Measurements from ENCODE around the gene PCMT1.

PCMT1 gene

DNA sequence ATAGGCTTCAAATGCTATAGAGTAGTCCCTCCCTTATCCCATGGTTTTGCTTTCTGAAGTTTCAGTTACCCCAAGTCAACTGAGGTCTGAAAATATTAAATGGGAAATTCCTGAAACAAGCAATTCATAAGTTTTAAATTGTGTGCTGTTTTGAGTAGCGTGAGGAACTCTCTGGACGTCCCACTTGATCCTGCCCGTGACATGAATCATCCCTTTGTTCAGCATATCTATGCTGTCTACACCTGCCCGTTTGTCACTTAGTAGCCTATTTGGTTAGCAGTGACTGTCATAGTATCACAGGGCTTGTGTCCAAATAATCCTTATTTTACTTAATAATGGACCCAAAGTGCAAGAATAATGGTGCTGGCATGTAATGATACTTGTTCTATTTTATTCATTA, 5.0 kb downstream of the PCMT1 start:
- CTCF ChIA-PET: no interaction called here
- H3K4me3 ChIP-seq (ENCODE audit: low read depth, low read length): no peak overlapping the region
- POLR2A ChIA-PET: no interaction called here
- DNase-seq (ENCODE audit: low read depth, low spot score): no peak
- TF ChIP-seq, protein P1, sequence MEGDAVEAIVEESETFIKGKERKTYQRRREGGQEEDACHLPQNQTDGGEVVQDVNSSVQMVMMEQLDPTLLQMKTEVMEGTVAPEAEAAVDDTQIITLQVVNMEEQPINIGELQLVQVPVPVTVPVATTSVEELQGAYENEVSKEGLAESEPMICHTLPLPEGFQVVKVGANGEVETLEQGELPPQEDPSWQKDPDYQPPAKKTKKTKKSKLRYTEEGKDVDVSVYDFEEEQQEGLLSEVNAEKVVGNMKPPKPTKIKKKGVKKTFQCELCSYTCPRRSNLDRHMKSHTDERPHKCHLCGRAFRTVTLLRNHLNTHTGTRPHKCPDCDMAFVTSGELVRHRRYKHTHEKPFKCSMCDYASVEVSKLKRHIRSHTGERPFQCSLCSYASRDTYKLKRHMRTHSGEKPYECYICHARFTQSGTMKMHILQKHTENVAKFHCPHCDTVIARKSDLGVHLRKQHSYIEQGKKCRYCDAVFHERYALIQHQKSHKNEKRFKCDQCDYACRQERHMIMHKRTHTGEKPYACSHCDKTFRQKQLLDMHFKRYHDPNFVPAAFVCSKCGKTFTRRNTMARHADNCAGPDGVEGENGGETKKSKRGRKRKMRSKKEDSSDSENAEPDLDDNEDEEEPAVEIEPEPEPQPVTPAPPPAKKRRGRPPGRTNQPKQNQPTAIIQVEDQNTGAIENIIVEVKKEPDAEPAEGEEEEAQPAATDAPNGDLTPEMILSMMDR (IDR thresholded peaks at IDR 0.05; ENCODE audit: insufficient read depth, low read length, missing control alignments): no peak

GRCh38 chr6:149755300-149756260, 6.0 kb downstream of the PCMT1 start:
- no peak overlapping the region for H3K4me3 ChIP-seq (ENCODE audit: low read depth, low read length)
- no peak for DNase-seq (ENCODE audit: low read depth, low spot score)
- ChIA-PET CTCF (no interaction called here), POLR2A (no interaction called here)
- TF ChIP-seq, protein P1 (IDR thresholded peaks at IDR 0.05; ENCODE audit: insufficient read depth, low read length, missing control alignments): no peak

DNA sequence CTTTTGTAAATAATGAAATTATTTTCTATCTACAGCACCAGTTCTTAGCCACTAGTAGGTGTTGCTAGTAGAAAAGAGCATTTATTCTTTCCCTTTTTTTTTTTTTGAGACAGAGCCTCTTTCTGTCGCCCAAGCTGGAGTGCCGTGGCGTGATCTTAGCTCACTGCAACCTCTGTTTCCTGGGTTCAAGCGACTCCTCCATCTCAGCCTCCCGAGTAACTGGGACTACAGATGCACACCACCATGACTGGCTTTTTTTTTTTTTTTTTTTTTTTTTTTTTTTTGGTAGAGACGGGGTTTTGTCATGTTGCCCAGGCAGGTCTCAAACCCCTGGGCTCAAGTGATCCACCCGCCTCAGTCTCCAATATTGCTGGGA, 6.7 kb downstream of the PCMT1 start:
- no peak for DNase-seq (ENCODE audit: low read depth, low spot score)
- TF ChIP-seq, protein P1 (IDR thresholded peaks at IDR 0.05; ENCODE audit: insufficient read depth, low read length, missing control alignments): no peak
- no peak overlapping the region for H3K4me3 ChIP-seq (ENCODE audit: low read depth, low read length)
- POLR2A ChIA-PET: no interaction called here
- CTCF ChIA-PET: no interaction called here

DNA sequence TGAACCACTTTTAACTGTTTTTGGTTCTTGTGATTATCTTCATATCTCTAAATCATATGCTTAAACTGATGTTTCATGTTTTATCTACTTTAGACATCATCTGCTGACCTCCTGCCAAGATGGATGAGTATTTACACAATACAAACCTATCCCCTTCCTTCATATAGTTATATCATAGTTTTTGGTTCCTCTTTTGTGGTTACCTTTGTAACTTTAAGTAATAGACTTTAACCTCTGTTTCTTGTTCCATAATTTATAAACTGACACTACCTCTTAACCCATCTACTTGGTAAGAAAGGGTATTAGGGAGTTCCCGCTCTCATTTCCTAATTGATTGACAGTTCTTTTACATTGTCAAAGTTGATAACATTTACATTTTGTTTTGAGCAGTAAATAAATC, 11.9 kb downstream of the PCMT1 start:
- no peak overlapping the region for H3K4me3 ChIP-seq (ENCODE audit: low read depth, low read length)
- DNase-seq (ENCODE audit: low read depth, low spot score): no peak
- TF ChIP-seq, protein P1 (IDR thresholded peaks at IDR 0.05; ENCODE audit: insufficient read depth, low read length, missing control alignments): no peak
- POLR2A ChIA-PET: no interaction called here
- CTCF ChIA-PET: no interaction called here

GRCh38 chr6:149763866-149764265, 14.3 kb downstream of the PCMT1 start:
- no peak overlapping the region for H3K4me3 ChIP-seq (ENCODE audit: low read depth, low read length)
- POLR2A ChIA-PET: no interaction called here
- TF ChIP-seq, protein P1 (IDR thresholded peaks at IDR 0.05; ENCODE audit: insufficient read depth, low read length, missing control alignments): no peak
- CTCF ChIA-PET: interaction anchor here (0.6 to 1.4 kb wide), 4 partner anchors 11 to 52 kb away, joined by 3 to 4 read pairs (median 3); partner anchors contain the start of gene PCMT1
- DNase-seq (ENCODE audit: low read depth, low spot score): no peak

GRCh38 chr6:149766156-149766769, 16.7 kb downstream of the PCMT1 start:
- ChIA-PET POLR2A (no interaction called here), CTCF (no interaction called here)
- peak; percentile 71 for DNase-seq (ENCODE audit: low read depth, low spot score)
- TF ChIP-seq, protein P1 (IDR thresholded peaks at IDR 0.05; ENCODE audit: insufficient read depth, low read length, missing control alignments): no peak
- no peak overlapping the region for H3K4me3 ChIP-seq (ENCODE audit: low read depth, low read length)

Data from AG04449 (cell line).